GM15510 (cell line): ENCODE data around the gene MRPL37.

ENCODE experiments used
- POLR2A ChIP-seq: IDR thresholded peaks from 3 replicates; pipeline ENCODE4 v1.6.1; 2011; ENCODE audit warnings: borderline replicate concordance; ENCODE audit not compliant: insufficient read length; ENCODE audit errors: extremely low read depth

Gene MRPL37

DNA sequence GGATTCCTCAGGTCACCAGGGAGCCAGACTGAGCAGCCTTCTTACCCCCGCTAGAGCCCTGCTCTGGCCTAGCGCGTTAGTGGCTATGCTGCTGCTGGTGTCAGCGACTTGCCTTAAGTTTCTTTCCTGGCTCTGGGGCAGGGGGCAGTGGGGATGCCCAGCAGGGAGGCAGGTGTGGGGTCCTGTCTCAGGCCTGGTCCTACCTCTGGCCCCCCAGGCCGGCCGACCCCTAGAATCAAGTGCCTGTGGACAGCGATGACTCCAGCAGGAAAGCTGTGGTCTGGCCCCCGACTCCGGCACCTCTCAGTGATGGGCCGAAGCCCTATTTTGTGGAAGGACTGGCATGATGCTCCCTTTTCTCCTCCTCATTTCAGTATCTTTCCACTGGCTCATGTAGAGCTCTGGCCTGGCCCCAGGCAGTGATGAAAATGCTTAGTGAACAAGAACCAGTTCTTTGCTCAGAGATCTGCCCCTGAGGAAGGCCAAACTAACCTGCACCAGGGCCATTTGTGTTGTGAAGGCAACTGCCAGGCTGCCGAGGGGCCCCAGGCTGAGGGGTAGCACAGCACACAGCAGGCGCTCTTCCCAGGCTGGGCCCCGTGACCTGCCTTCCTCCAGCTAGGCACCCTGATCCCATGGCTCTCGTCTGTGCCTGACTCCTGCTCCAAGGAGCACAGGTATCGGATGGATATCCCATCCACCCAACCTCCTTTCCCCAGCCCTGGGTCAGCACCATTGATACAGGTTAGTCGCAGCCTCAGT, 23.7 kb downstream of the MRPL37 start:
- TF ChIP-seq POLR2A, result no peak

DNA sequence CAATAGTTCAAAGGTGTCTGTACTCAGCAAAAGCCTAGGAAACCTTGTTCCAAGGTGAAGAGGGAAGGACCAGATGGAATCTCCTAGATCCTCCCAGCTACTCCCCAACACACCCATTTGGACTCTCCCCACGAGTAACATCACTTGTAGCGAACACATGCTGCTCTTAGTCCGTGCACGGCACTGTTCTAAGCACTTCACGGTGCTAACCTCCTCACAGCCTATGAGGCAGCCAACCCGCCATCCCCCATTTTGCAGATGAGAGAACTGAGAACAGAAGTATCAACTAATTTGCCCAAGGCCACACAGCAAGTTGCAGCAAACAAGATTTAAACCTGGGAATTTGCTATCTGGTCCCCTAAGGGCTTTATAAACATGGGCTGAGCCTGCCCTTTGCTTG, 24.3 kb downstream of the MRPL37 start:
- TF ChIP-seq POLR2A, result no peak

DNA sequence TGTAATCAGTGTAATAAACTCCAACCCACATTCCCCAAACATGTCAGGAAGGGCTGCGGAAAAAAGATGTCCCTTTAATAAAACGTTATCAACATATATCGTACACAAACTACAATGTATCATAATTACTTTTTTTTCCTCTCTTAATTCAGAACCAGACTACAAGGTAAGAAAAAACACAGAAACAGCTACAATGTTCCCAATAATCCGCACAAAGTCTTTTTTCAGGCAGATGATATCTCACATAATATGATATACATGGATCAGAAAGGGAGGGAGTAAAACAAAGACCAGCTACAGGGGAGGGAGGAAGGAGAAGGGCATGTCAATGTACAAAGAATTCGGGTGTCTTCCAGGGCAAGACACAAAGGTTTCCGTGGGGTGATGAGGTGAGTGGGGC, 25.4 kb downstream of the MRPL37 start:
- no peak for TF ChIP-seq POLR2A

DNA sequence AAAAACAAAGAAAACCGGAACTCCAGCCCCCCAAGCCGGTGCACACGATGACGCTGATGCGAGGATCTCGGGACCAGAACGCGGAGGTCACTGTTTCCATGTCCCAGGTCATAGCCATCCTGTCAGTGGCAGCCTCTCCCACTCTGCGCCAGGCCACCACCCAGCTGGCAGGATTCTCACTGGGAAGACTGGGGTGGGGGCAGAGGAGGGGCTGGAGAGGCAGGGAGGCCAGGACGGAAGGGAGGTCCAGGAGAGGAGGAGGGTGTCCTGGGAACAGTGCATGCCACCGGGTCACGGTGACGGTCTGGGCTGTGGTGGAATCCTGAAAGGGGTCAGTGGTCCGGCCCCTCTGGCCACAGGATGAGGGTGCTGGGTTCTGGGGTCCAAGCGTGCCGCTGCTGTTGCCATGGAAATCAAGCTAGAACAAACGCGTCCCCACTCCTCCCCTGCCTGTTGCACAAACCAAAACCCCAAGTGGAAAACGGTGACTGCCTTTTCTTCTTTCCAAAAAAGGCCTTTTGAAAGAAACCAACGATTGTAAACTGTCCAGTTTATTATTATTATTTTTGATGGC, 26.1 kb downstream of the MRPL37 start:
- TF ChIP-seq POLR2A, result no peak

DNA sequence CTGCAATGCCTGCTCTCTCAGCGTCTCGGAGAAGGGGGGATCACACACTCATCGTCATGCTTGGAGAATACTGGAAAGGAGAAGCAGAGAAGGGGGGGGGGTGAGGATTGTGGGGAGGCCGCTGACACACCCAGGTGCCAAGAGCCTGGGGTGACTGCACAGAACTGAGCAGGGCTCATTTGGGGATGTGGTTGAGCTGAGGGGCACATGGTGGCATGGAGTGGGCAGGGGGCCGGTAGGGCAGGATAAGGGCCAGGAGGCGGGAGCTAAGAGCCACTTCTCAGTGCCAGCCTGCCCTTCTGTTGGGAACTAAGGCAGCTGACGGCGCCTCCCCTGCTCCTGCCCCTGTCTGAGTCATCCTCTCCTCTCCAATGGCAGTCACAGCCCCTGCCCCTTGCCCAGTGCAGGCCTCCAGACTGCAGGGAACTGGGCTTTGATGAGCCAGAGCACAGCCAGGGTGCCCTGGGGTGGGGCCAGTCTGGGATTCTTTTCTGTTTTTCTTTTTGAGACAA, 27.2 kb downstream of the MRPL37 start:
- TF ChIP-seq POLR2A, result no peak

DNA sequence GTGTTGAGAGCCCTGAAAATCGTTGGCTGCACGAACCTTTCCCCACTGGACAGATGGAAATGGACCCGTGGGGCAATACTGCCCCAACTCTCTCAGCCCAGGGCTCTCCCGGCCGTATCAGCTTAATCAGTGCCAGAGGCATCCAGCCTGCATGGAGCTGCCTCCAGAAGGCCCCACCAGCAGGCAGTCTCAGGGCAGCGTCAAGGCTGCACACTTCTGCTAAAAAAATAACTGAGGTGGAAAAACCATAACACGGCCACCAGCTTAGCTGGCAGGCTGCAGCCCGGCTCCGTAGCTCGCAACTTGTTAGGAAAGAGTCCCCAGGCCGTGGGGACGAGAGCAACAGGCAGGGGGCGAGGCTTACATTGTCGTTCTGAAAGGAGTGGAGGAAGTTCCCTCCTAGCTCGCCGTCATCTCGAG, 27.9 kb downstream of the MRPL37 start:
- no peak for TF ChIP-seq POLR2A

DNA sequence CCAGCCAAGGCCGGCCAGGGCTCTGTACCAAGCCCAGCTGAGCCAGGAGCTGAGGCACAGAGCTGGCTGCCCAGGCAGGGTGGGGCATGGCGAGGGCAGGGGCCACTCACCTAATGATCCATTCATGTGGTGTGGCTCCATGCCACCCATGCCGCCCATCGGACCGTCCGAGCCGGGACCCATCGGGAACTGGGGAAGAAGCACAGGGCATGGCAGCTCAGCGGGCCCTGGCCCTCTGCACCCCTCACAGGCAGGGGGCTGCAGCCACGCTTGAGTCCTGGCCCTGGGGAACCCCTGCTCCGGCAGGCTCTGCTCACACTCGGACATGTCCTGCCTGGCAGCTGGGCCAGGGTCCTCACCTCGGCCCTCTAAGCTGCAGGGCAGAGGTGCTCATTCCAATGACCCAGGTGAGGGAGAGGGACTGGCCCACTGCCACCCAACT, 28.7 kb downstream of the MRPL37 start:
- no peak for TF ChIP-seq POLR2A

DNA sequence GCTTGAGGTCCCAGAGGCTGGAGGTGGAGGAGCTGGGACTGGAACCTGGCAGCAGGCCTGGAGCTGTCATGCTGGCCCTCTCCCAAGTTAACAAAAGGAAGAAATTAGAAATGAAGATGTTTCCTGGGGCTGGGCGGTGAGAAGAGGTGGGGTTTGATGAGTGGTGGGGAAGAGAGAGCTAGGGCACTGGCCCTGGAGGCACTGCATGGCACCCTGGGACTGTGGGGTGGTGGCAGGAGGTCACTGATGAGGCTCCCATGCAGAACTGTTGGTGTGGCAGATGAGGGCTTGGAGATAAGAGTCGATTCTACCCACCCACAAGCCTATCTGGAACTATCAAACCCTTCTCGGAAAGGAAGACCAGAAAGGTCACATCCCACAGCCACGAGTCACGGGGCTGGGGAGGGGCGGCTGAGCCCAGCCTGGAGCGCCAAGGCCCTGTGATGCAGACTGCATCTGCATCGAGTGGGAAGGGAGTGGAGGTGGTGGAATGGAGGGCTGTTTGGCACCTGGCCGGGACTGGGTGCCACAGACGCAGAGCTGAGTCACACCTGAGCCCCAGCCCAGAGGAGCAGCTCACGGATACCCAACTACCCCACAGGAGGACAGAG, 29.4 kb downstream of the MRPL37 start:
- no peak for TF ChIP-seq POLR2A

DNA sequence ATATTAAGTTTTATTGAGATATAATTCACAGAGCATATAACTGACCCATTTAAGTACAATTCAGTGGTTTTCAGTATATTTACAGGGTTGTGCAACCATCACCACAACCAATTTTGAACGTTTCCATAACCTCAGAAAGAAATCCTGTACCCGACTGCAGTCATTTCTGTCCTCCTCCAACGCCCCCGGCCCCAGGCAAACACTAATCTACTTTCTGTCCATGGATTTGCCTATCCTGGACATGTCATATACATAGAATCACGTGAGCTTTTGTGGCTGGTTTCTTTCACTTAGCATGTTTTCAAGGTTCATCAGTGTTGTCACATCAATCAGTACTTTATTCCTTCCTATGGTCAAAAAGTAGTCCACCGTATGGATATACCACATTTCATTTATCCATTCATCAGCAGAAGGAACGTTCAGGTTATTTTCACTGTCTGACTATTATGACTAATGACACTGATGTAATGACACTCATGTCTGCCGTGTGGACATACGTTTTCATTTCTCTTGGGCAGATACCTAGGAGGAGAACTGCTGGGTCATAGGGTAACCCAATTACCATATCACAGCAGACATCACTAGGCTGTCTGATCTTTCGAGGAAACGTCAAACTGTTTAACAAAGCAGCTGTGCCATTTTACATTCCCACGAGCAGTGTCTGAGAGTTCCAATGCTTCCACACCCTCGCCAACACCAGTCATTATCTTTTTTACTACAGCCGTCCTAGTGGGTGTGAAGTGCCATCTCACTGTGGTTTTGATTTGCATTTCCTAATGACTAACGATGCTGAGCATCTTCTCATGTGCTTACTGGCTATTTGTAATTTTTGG, 30.8 kb downstream of the MRPL37 start:
- TF ChIP-seq POLR2A, result no peak

DNA sequence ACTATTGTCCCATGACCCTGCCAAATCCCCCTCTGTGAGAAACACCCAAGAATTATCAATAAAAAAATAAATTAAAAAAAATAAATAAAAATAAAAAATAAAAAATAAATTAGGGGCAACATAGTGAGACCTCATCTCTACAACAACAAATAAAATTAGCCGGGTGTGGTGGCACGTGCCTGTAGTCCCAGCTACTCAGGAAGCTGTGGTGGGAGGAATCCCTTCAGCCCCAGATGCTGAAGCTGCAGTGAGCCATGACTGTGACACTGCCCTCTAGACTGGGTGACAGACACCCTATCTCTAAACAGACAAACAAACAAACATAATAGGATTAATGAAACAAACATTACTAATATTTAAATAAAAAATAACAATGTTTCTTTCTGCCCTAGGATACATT, 34.3 kb downstream of the MRPL37 start:
- no peak for TF ChIP-seq POLR2A

DNA sequence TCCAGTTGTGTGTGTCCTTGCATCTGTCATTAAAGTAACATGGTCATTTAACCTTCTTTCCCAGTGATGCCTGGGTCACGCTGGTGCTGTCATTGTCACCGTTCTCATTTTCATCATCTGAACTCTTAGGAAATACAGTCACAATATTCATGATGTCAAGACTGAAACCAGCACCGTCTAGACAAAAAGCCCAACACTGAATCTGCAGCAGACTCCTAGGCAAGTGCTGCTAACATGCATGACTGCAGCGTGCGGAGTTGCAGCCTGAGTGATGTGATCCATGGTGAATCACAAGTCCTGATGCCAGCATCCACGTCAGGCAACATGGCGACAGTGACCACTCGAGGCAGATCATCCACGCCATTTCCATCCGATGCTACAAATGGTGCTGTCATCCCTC, 37.6 kb downstream of the MRPL37 start:
- no peak for TF ChIP-seq POLR2A

DNA sequence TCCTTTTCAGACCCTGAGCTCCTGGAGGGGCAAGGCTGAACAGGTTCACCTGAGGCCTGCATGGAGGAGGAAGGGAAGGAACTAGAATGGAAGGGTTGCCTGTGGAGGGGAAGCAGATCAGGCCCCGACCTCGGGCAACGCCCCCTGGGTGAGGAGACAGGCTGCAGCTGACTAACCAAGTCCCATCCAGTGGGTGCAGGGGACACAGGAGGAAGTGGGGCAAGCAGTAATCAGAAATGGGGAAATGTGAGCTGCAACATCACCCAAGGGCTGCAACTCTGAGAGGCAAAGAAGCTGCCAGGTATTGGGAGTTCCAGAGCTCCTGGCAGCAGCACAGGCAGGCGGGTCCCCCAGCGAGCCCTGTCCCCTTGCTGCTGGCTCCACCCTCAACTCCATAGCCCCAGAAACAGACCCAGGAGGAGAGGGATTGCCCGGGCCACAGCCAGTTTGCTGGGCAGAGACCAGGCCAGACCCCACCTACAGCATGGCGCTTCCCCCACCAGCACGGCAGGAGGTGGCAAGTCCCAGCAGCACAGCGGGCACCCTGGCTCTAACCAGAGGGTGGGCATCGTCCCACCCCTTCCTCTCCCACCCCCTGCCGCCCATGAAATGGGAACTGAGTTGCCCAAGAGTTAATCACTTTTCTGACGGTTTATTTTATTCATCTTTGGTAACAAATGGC, 38.5 kb downstream of the MRPL37 start:
- TF ChIP-seq POLR2A, result no peak

DNA sequence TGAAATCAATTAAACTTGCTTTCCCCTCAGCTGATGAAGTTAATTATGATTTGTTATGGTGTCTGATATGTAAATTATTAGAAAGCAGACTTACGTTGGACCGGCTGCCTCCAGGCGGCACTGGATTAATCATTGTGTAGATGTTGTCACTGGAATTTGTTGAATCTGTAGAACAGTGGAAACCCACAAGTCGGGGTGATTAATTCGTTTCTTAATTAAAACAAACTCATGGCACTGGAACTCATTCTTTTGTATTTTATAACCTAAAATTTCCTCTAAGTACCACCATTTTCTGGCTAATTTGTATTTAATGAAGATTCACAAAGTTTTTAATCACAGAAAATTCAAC, 39.0 kb downstream of the MRPL37 start:
- TF ChIP-seq POLR2A, result no peak

DNA sequence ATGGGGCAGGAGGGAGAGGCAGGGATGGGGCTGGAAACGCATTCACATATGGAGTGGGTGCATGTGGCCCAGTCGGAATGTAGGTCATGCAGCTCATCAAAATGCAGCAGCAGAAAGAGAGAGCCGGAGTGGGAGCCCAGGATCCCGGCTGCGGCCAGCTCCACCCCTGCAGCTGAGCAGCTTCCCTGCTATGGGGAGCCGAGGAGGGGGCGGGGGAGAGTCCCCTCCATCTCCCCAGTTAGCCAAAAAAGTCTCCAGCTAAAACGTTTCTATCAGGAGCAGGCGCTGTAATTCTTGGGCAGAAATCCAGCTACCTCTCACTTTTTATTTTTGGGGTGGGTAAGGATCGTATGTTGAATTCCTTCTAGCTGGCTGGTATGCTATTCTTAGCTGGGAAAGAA, 39.7 kb downstream of the MRPL37 start:
- no peak for TF ChIP-seq POLR2A

DNA sequence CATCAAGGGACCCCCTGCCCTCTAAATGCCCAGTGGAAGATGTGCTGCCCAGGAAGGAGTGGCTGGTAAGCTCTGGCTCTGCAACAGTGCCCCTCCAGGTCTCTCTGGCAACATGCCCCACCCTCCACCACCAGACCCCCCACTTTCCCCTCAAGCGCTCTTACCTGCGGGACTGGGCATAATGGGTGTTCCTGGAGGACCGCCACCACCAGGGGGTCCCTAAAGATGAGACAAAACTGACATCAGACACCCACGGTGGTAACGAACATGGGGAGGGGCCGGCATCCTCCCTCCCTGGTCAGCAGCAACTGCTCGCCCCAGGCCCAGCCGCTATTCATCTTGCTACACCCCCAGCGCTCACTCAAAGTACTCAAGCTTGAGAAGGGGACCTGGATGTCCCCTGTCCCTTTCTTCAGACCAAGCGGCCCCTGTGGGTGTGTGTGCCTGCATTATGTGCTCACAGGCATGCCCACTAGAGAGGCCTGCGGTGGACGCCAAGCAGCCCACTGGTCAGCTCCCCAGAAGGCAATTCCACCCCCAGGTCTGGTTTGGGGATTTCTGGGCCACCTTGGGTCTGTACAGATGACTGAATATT, 40.9 kb downstream of the MRPL37 start:
- TF ChIP-seq POLR2A, result no peak

DNA sequence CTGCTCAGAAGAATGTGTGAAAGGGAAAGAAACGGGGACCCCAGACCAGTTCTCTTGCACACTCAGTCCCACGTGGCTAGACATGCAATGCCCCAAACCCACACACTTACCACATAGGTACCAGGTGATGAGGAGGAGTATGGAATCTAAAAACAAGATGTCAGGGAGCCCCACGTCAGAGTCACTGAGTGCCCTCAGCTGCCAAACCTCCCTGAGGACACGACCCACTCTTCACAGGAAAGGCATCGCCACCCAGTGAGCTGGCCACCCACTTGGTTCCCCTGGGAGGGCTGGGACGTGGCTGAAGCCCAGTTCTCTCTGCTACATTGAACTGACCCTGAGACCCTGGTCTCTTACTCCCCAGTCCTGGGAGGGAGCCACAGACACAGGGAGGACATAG, 41.4 kb downstream of the MRPL37 start:
- TF ChIP-seq POLR2A, result no peak
